IMR-90 (cell line): Measurements from ENCODE around the gene CHMP3. TPM values are rescaled to one million over a fixed set of nuclear protein-coding genes. Genes with fewer than 3 reads are reported as not detected.

Source experiments
- ATAC-seq: fragments of 200-7000 bp; cut with Tn5 transposase; 2 replicates; pipeline ENCODE4 v1.9.1; 2020; ENCODE audit warnings: low read depth, mild to moderate bottlenecking, moderate library complexity
- BruUV-seq: library from RNA; stranded (reverse); fragments of 400-500 nt; replicated peaks from 2 replicates; lab custom pipeline; 2021; lab: Mats Ljungman, UMichigan
- CTCF ChIA-PET: fragments of 300-600 bp; formaldehyde crosslinking; extraction: SDS; loops from one replicate; lab custom pipeline; 2021; ENCODE audit warnings: antibody characterized with exemption; lab: Yijun Ruan, JAX
- POLR2A ChIA-PET: fragments of 300-600 bp; sonication (Branson Sonifier 250); formaldehyde crosslinking; loops from one replicate; lab custom pipeline; 2022; ENCODE audit warnings: antibody characterized with exemption; ENCODE audit not compliant: unreplicated experiment; lab: Charles Lee
- DNase-seq: peaks from one replicate; pipeline ENCODE4 v3.0.0; 2013
- H2AFZ ChIP-seq: replicated peaks from 2 replicates; pipeline ENCODE3; 2013; ENCODE audit warnings: low read length, mild to moderate bottlenecking; ENCODE audit not compliant: poor library complexity
- H2AK5ac ChIP-seq: 2 replicates; pipeline ENCODE4 v1.6.1; 2013; ENCODE audit warnings: low read depth, low read length, inconsistent platforms
- H2AK9ac ChIP-seq: replicated peaks from 2 replicates; pipeline ENCODE3; 2013; ENCODE audit warnings: mild to moderate bottlenecking, low read depth, low read length, moderate library complexity; ENCODE audit not compliant: poor library complexity
- H2BK120ac ChIP-seq: 2 replicates; pipeline ENCODE4 v1.6.1; 2013; ENCODE audit warnings: low read depth, low read length, inconsistent platforms
- H2BK15ac ChIP-seq: 3 replicates; pipeline ENCODE4 v1.6.1; 2013; ENCODE audit warnings: low read depth, low read length, inconsistent platforms
- H2BK20ac ChIP-seq: 2 replicates; pipeline ENCODE4 v1.6.1; 2013; ENCODE audit warnings: low read depth, mild to moderate bottlenecking, inconsistent platforms, low read length, moderate library complexity
- H2BK5ac ChIP-seq: 2 replicates; pipeline ENCODE4 v1.6.1; 2013; ENCODE audit warnings: mild to moderate bottlenecking, low read depth, low read length, inconsistent platforms; ENCODE audit not compliant: poor library complexity, severe bottlenecking
- H3K14ac ChIP-seq: replicated peaks from 2 replicates; pipeline ENCODE4 v1.6.1; 2013; ENCODE audit warnings: low read depth, low read length, inconsistent platforms
- H3K18ac ChIP-seq: 2 replicates; pipeline ENCODE4 v1.6.1; 2013; ENCODE audit warnings: low read depth, low read length, control low read depth
- H3K23ac ChIP-seq: 2 replicates; pipeline ENCODE4 v1.6.1; 2013; ENCODE audit warnings: low read depth, low read length, inconsistent platforms
- H3K27ac ChIP-seq: 2 replicates; pipeline ENCODE4 v1.5.1; 2013; ENCODE audit warnings: mild to moderate bottlenecking, control low read depth, low read length; ENCODE audit not compliant: insufficient read depth
- H3K27me3 ChIP-seq: 2 replicates; pipeline ENCODE4 v1.6.1; 2013; ENCODE audit warnings: low read length; ENCODE audit not compliant: control insufficient read depth, insufficient read depth
- H3K36me3 ChIP-seq: 2 replicates; pipeline ENCODE4 v1.6.1; 2013; ENCODE audit warnings: low read length, mixed read lengths; ENCODE audit not compliant: control insufficient read depth, insufficient read depth
- H3K4ac ChIP-seq: 2 replicates; pipeline ENCODE4 v1.6.1; 2013; ENCODE audit warnings: low read depth, low read length, inconsistent platforms
- H3K4me1 ChIP-seq: 2 replicates; pipeline ENCODE4 v1.6.1; 2013; ENCODE audit warnings: low read length, mixed read lengths; ENCODE audit not compliant: control insufficient read depth, insufficient read depth
- H3K4me2 ChIP-seq: 2 replicates; pipeline ENCODE4 v1.6.1; 2013; ENCODE audit warnings: low read depth, mild to moderate bottlenecking, control low read depth, low read length, moderate library complexity
- H3K4me3 ChIP-seq: 2 replicates; pipeline ENCODE4 v1.5.1; 2013; ENCODE audit warnings: low read depth, mild to moderate bottlenecking, control low read depth, low read length, moderate library complexity; ENCODE audit not compliant: insufficient read depth
- H3K56ac ChIP-seq: 2 replicates; pipeline ENCODE4 v1.6.1; 2013; ENCODE audit warnings: low read length, inconsistent platforms; ENCODE audit not compliant: insufficient read depth; ENCODE audit errors: extremely low read depth
- H3K79me1 ChIP-seq, 2 experiments: 2 replicates each; pipeline ENCODE4 v1.6.1; 2013; ENCODE audit warnings: low read length in 2 of 2, inconsistent platforms in 1 of 2, low read depth in 1 of 2
- H3K9ac ChIP-seq: 2 replicates; pipeline ENCODE4 v1.6.1; 2013; ENCODE audit warnings: low read depth, low read length, control low read depth
- H3K9me1 ChIP-seq: 2 replicates; pipeline ENCODE4 v1.6.1; 2013; ENCODE audit warnings: low read length, inconsistent platforms; ENCODE audit not compliant: insufficient read depth
- H3K9me3 ChIP-seq: 2 replicates; pipeline ENCODE4 v1.6.1; 2013; ENCODE audit warnings: low read length; ENCODE audit not compliant: control insufficient read depth, insufficient read depth
- H4K20me1 ChIP-seq: 2 replicates; pipeline ENCODE4 v1.6.1; 2013; ENCODE audit warnings: low read length, inconsistent platforms; ENCODE audit not compliant: insufficient read depth
- H4K5ac ChIP-seq: 2 replicates; pipeline ENCODE4 v1.6.1; 2013; ENCODE audit warnings: mild to moderate bottlenecking, low read depth, low read length, control low read depth
- H4K8ac ChIP-seq, 2 experiments: 2 replicates each; pipeline ENCODE4 v1.6.1; 2013; ENCODE audit warnings: low read depth in 2 of 2, low read length in 2 of 2, control low read depth in 1 of 2, inconsistent platforms in 1 of 2
- H4K91ac ChIP-seq: 2 replicates; pipeline ENCODE4 v1.6.1; 2013; ENCODE audit warnings: low read depth, low read length, inconsistent platforms; ENCODE audit not compliant: insufficient read depth
- CEBPB ChIP-seq: IDR thresholded peaks from 2 replicates; pipeline ENCODE4 v1.6.1; 2012; ENCODE audit warnings: low read depth, low read length, improper control_type of control experiment
- CHD1 ChIP-seq: IDR thresholded peaks from 2 replicates; pipeline ENCODE4 v1.6.1; 2012; ENCODE audit warnings: low read depth, low read length, improper control_type of control experiment
- ELK1 ChIP-seq: fragments of 150-350 bp; IDR thresholded peaks from 2 replicates; pipeline ENCODE4 v1.6.1; 2016; ENCODE audit warnings: low read depth, mild to moderate bottlenecking, low read length, moderate library complexity, borderline replicate concordance
- MAFK ChIP-seq: IDR thresholded peaks from 2 replicates; pipeline ENCODE4 v1.6.1; 2012; ENCODE audit warnings: low read depth, low read length, improper control_type of control experiment
- MAZ ChIP-seq: IDR thresholded peaks from 2 replicates; pipeline ENCODE4 v1.6.1; 2012; ENCODE audit warnings: low read depth, mild to moderate bottlenecking, low read length, improper control_type of control experiment, moderate library complexity, borderline replicate concordance
- NFE2L2 ChIP-seq: fragments of 150-350 bp; IDR thresholded peaks from 2 replicates; pipeline ENCODE4 v1.6.1; 2016; ENCODE audit warnings: low read depth, mild to moderate bottlenecking, low read length
- POLR2A ChIP-seq: IDR thresholded peaks from 2 replicates; pipeline ENCODE4 v1.6.1; 2012; ENCODE audit warnings: mild to moderate bottlenecking, low read depth, low read length
- RAD21 ChIP-seq: IDR thresholded peaks from 2 replicates; pipeline ENCODE4 v1.6.1; 2012; ENCODE audit warnings: low read length, improper control_type of control experiment
- RCOR1 ChIP-seq: IDR thresholded peaks from 2 replicates; pipeline ENCODE4 v1.6.1; 2012; ENCODE audit warnings: mild to moderate bottlenecking, low read length, improper control_type of control experiment; ENCODE audit not compliant: insufficient replicate concordance
- RFX5 ChIP-seq: IDR thresholded peaks from 2 replicates; pipeline ENCODE4 v1.8.0; 2012; ENCODE audit warnings: low read depth, mild to moderate bottlenecking, low read length, moderate library complexity
- SMC3 ChIP-seq: fragments of 150-350 bp; IDR thresholded peaks from 2 replicates; pipeline ENCODE4 v1.6.1; 2016; ENCODE audit warnings: low read depth, mild to moderate bottlenecking, antibody characterized with exemption, low read length, moderate library complexity
- USF2 ChIP-seq: fragments of 150-350 bp; IDR thresholded peaks from 2 replicates; pipeline ENCODE4 v1.6.1; 2017; ENCODE audit warnings: mild to moderate bottlenecking, antibody characterized with exemption, low read length, low read depth
- WGBS, 2 experiments: methylation state at CpG; one replicate each; pipeline versions ENCODE4 v1.1.5 to v1.1.7; 2013; ENCODE audit warnings: missing lambda C conversion rate in 2 of 2; ENCODE audit not compliant: insufficient read length in 1 of 2; ENCODE audit errors: extremely low coverage in 2 of 2; 5-methylcytosine and 5-hydroxymethylcytosine counted together
- dilution Hi-C: fragments of 300-500 bp; cut with HindIII; formaldehyde crosslinking; loops from one replicate; pipeline ENCODE4 v1.14.3; 2018; ENCODE audit warnings: low sequenced_read_pairs; ENCODE audit not compliant: unreplicated experiment
- in situ Hi-C: fragments of 300-500 bp; cut with MboI; formaldehyde crosslinking; loops from 3 replicates; pipeline ENCODE4 v1.14.3; 2019; ENCODE audit warnings: low sequenced_read_pairs, inconsistent platforms, mixed read lengths
- intact Hi-C: fragments of 100-400 bp; cut with micrococcal nuclease; formaldehyde crosslinking; loops from 2 replicates; pipeline ENCODE4 v1.10.0; 2022
- polyA plus RNA-seq, 3 experiments: library from polyadenylated mRNA; depleted of rRNA; stranded (reverse); fragments of >200 nt; gene quantifications; 2 replicates each; pipeline ENCODE4 v1.2.3, GENCODE V29; 2012; ENCODE audit warnings: low replicate concordance in 1 of 3
- total RNA-seq: library from RNA; depleted of rRNA; stranded (reverse); fragments of >200 nt; gene quantifications from 2 replicates; pipeline ENCODE4 v1.2.3, GENCODE V29; 2012

Gene CHMP3
- total and polyA plus RNA-seq, 2 of the 4 experiments (the other 2 are of a cell fraction) = 38.4 to 84.6 TPM

DNA sequence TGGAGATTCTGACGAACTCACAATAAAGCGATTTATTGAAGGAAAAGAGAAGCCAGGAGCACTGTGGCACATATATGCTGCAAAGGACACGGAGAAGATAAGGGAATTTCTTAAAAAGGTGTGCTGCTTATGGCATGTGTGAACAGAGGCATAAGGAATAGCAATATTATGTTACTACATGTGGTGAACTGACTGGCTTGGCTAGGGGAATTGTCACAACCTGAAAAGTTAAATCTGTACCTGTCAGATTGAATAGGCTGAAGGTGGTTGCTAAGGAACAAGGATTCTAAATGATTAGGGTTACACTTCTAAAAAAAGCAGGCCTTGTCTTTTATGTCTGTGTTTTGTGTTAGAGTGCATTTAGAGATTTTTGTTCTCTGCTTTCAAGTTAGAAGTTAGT, 73.7 kb downstream of the CHMP3 start:
- in situ Hi-C loops = no loop called here
- TF ChIP-seq RCOR1 = no peak
- TF ChIP-seq CHD1 = no peak
- TF ChIP-seq USF2 = no peak
- TF ChIP-seq CEBPB = no peak
- no peak for TF ChIP-seq ELK1
- no peak for TF ChIP-seq RAD21
- TF ChIP-seq SMC3 = no peak
- TF ChIP-seq MAZ = no peak
- no peak for TF ChIP-seq POLR2A
- no peak for TF ChIP-seq MAFK
- TF ChIP-seq NFE2L2 = no peak
- no peak for TF ChIP-seq RFX5
- Histone ChIP-seq H4K20me1 (peaks cover 3% of the 10 kb centered on the region; the same call in 1 of the 2 replicates), H2BK5ac (no peak overlapping the region), H3K14ac (no peak overlapping the region), H2BK15ac (no peak overlapping the region), H3K23ac (no peak overlapping the region), H3K79me1 (peaks cover 13 to 14% of the 10 kb centered on the region in 2 experiments; a peak in 3 of 4 replicates), H3K4me3 (no peak overlapping the region), H3K27me3 (no peaks in the 10 kb centered on the region), H2AK9ac (no peak overlapping the region), H4K8ac (no peak overlapping the region), H3K56ac (no peak overlapping the region), H3K27ac (no peak overlapping the region), H2AK5ac (no peak overlapping the region), H4K5ac (no peak overlapping the region), H3K4me2 (no peak overlapping the region), H3K9ac (no peak overlapping the region), H3K18ac (no peak overlapping the region), H2BK20ac (no peak overlapping the region), H3K9me1 (no peaks in the 10 kb centered on the region), H3K9me3 (no peaks in the 10 kb centered on the region), H3K4ac (no peak overlapping the region), H2BK120ac (no peak overlapping the region), H2AFZ (no peak overlapping the region), H3K36me3 (peaks cover 55% of the 10 kb centered on the region), H4K91ac (no peak overlapping the region), H3K4me1 (no peaks in the 10 kb centered on the region)
- ChIA-PET CTCF (no interaction called here), POLR2A (no interaction called here)
- WGBS, 2 experiments = 95% methylated on average over 3 of the region's 3 CpGs; no CpG with 5 or more reads in 1 of the 2 experiments
- BruUV-seq = no TSS peak
- intact Hi-C loops = no loop called here
- DNase-seq (no peak), ATAC-seq (no peak)
- dilution Hi-C loops = no loop called here
